Cerebellar cortex (tissue), 1 donor: ENCODE data around the gene MSANTD7.

ENCODE experiments used
- DNase-seq: peaks from one replicate; pipeline ENCODE4 v3.0.0-alpha.2; 2015; ENCODE audit warnings: low spot score

MSANTD7 gene

GRCh38 chr10:14880229-14880628 lies 42.1 kb downstream of the MSANTD7 start:
- DNase-seq, result peak; percentile 15

GRCh38 chr10:14884082-14884481 lies 46.0 kb downstream of the MSANTD7 start:
- DNase-seq, result no peak
